Mammary epithelial cell (primary cell): ENCODE data around the gene CTNND1.

Experiments
- CTCF ChIP-seq, 2 donors: IDR thresholded peaks in 1 of 2; conservative IDR thresholded peaks in 1 of 2; 2 replicates each; pipeline ENCODE4 v1.5.1; 2011 to 2012; ENCODE audit warnings: inconsistent platforms in 2 of 2, low read length in 2 of 2, mild to moderate bottlenecking in 2 of 2, control low read depth in 1 of 2, low read depth in 1 of 2; ENCODE audit not compliant: insufficient read depth in 1 of 2; ENCODE audit errors: extremely low read depth in 1 of 2
- EZH2 ChIP-seq: IDR thresholded peaks from 2 replicates; pipeline ENCODE4 v1.6.1; 2012; ENCODE audit warnings: low read length, inconsistent platforms, borderline replicate concordance

GRCh38 chr11:57764566-57764965 is 3.0 kb downstream of the CTNND1 start:
- TF ChIP-seq CTCF (conservative IDR thresholded peaks at IDR 0.05 in 1 of 2, IDR thresholded peaks at IDR 0.05 in 1 of 2; ENCODE audit: extremely low read depth in 1 of 2, insufficient read depth in 1 of 2, low read depth in 1 of 2, low read length in 2 of 2) (no peak), EZH2 (no peak)
